ENCODE results near the gene GPR107.

The GPR107 gene

DNA sequence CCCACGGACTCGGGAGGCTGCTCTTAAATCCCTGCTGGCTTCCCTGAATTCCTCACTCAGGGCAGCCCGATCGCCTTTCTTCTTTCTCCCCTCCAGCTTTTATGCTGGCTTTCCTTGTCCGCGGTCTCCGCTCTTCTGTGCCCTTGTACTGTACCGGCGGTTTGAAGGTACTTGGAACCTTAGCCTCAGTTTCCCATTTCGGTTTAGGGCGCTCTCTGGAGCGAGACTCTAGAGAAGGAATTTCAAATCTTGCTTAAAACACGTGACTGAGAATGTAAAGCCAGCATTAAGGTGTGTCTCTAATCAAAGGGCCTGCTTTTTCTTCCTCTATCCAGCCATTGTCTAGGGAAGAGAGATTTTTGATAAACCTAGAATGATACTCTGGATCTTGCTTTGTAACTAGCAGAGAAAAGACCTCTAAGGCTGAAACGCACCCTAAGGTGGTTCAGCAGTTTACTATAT, 650 bp downstream of the GPR107 start:
- no peak for DNase-seq (ENCODE audit: low spot score)

- no peak for DNase-seq (ENCODE audit: low spot score)
These were observed 1.1 kb downstream of the GPR107 start for GRCh38 chr9:130054820-130055219.

DNA sequence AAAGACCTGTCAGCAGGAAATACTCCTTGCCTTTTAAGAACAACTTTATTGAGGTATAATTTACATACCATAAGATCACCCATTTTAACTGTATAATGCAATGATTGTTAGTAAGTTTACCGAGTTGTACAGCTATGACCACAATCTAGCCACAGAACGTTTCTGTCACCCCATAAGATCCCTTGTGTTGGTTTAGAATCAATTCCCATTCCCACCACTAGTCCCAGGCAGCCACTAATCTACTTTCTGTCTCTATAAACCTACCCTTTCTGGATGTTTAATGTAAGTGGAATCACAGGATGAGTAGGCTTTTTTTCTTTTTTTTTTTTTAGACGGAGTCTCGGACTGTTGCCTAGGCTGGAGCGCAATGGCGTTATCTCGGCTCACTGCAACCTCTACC, 4.4 kb downstream of the GPR107 start:
- DNase-seq (ENCODE audit: low spot score), result no peak

- no peak for DNase-seq (ENCODE audit: low spot score)
These were observed 5.2 kb downstream of the GPR107 start for GRCh38 chr9:130058887-130059286.

- no peak for DNase-seq (ENCODE audit: low spot score)
These were observed 6.6 kb downstream of the GPR107 start for GRCh38 chr9:130060296-130060695.

- DNase-seq (ENCODE audit: low spot score), result no peak
These were observed 9.0 kb downstream of the GPR107 start for GRCh38 chr9:130062750-130063149.

GRCh38 chr9:130064621-130065020, 10.9 kb downstream of the GPR107 start:
- DNase-seq (ENCODE audit: low spot score), result no peak

- no peak for DNase-seq (ENCODE audit: low spot score)
These were observed 15.3 kb downstream of the GPR107 start for GRCh38 chr9:130069048-130069447.

GRCh38 chr9:130072515-130073235, 19.0 kb downstream of the GPR107 start:
- no peak for DNase-seq (ENCODE audit: low spot score)

- DNase-seq (ENCODE audit: low spot score), result no peak
These were observed 19.7 kb downstream of the GPR107 start for GRCh38 chr9:130073373-130073772.

DNA sequence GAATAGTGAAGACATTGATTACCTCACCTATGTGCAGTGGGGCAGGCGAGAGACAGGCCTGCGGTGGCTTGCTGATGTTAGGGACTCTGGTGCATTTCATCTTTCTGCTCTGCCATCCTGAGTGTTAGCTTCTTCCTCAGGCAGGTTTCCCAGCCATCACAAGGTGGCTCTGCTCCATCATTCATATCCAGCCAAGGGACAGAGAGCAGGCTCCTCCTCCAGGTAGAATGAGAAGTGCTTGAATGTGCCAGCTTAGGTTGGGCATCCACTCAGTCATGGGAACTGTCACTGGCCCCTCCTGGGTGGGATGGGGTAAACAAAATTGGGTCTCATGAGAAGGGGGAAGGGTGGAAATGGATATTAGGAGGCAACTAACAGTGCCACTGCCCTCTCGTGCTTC, 24.8 kb downstream of the GPR107 start:
- DNase-seq (ENCODE audit: low spot score), result no peak

- DNase-seq (ENCODE audit: low spot score), result no peak
These were observed 30.6 kb downstream of the GPR107 start for GRCh38 chr9:130084337-130084736.

- no peak for DNase-seq (ENCODE audit: low spot score)
These were observed 34.3 kb downstream of the GPR107 start for GRCh38 chr9:130088051-130088450.

GRCh38 chr9:130089141-130089540, 35.4 kb downstream of the GPR107 start:
- no peak for DNase-seq (ENCODE audit: low spot score)

GRCh38 chr9:130090915-130091314, 37.2 kb downstream of the GPR107 start:
- no peak for DNase-seq (ENCODE audit: low spot score)

- no peak for DNase-seq (ENCODE audit: low spot score)
These were observed 39.2 kb downstream of the GPR107 start for GRCh38 chr9:130092910-130093309.

DNA sequence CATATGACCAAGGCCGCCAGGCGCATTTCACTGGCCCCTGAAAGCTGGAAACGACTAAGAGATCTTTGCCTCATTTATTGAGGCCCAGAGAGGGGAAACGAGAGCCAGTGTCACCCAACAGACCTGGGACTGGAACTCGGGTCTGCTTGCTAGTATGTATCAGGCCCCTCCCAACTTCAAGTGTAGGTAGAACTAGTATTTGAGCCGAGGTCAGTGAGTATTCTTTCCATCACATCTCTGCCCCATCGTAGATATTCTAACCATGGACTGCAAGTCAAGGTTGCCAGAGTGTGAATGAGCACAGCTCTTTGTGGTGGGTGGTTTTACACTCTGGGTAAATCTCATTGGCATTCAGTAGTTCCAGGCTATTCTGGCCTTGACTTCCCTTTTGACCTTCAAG, 42.2 kb downstream of the GPR107 start:
- DNase-seq (ENCODE audit: low spot score), result no peak

DNA sequence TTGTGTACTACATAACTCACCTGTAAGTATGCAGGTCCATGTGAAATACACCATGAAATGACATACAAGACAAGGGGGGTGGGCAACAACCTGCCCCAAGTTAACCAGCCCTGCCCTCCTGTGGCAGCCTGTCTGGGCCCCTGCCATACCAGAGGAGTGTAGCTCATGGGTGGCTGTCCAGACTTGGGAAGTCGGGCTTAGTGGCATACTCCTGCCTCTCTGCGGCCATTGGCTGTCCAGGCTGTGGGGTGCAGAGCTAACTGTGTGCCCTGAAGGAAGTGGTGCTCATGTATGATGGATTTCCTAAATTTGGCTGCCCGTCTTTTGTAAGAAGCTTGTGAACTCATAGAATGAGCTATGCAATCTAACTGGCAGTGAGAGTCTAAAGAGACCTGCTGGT, 47.0 kb downstream of the GPR107 start:
- DNase-seq (ENCODE audit: low spot score), result no peak

DNA sequence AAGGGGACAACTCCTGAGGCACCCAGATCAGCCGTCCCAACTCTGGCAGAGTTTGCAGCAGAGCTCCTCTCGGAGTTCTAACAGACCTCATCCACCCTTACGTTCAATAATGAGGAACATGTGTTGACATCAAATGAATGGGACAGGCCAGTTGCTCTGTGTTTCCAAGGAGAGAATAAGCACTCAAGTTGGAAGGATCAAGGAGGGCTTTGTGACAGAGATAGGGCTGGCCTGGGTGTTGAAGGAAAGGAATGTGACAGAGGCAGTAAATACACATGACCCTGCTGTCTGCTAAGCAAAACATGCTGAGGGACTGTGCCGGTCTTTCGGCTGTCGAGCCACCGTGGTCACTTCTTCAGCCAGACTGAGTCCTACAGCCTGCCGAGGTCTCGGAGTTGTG, 48.2 kb downstream of the GPR107 start:
- DNase-seq (ENCODE audit: low spot score), result no peak

- DNase-seq (ENCODE audit: low spot score), result no peak
These were observed 50.9 kb downstream of the GPR107 start for GRCh38 chr9:130104491-130105193.

- no peak for DNase-seq (ENCODE audit: low spot score)
These were observed 53.1 kb downstream of the GPR107 start for GRCh38 chr9:130106860-130107233.

DNA sequence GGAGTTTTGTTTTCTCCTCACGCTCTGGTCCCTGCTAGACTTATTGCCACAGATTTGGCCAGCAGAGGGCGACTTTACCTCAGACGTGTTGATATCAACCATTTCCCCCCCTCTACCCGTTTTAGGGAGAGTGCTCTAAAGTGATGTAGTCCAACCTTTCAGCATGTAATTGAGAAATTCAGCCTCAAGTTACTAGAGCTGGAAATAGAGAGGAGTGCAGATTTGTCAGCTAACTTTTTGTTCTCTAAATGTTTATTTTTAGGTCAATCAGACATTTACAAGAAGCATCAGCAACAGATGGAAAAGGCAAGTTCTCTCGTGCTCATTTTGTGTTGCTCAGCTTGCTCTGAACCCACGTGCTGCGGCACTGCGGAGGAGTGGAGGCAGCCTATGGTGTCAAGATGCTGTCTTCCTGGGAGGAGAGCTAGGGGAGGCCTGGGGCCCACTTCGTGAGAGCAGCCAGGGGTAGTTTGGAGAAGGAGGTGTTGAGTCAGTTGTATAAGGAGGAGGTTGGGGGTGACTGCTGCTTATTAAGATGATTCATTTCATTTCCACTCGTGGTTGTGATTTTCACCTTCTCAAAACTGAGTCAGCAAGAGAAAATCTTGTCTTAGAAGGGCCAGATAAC, 53.6 kb downstream of the GPR107 start:
- peak; percentile 83 for DNase-seq (ENCODE audit: low spot score)

- no peak for DNase-seq (ENCODE audit: low spot score)
These were observed 54.2 kb downstream of the GPR107 start for GRCh38 chr9:130107955-130108354.
